ENCODE measurements around the gene ANKRD39. TPM values are rescaled to one million over a fixed set of nuclear protein-coding genes. Genes with fewer than 3 reads are reported as not detected.
A peak's percentile ranks its signal among the peaks of the same experiment; 100 is the strongest.

The ANKRD39 gene
- total and polyA plus RNA-seq, 2 of the 4 experiments (the other 2 are of a cell fraction) = 12.5 to 17.0 TPM

- no peak overlapping the region for H2BK120ac ChIP-seq (ENCODE audit: low read depth, low read length)
- H3K9ac ChIP-seq (ENCODE audit: low read depth, low read length) = no peak overlapping the region
- ATAC-seq (ENCODE audit: low read depth) (no peak), DNase-seq (no peak)
- no peaks in the 10 kb centered on the region for H3K36me3 ChIP-seq (ENCODE audit: control insufficient read depth, insufficient read depth, low read length)
- no peaks in the 10 kb centered on the region for H3K79me1 ChIP-seq (ENCODE audit: low read depth in 1 of 2, low read length in 2 of 2)
- no peak overlapping the region for H4K5ac ChIP-seq (ENCODE audit: low read depth, low read length)
- H2AK9ac ChIP-seq (replicated peaks; ENCODE audit: low read depth, low read length, poor library complexity) = no peak overlapping the region
- H2BK20ac ChIP-seq (ENCODE audit: low read depth, low read length) = no peak overlapping the region
- H3K9me3 ChIP-seq (ENCODE audit: control insufficient read depth, insufficient read depth, low read length) = no peaks in the 10 kb centered on the region
- H4K8ac ChIP-seq (ENCODE audit: low read depth in 2 of 2, low read length in 2 of 2) = no peak overlapping the region
- H3K4me3 ChIP-seq (ENCODE audit: insufficient read depth, low read depth, low read length) = no peak overlapping the region
- dilution Hi-C loops (cut with HindIII; ENCODE audit: low sequenced_read_pairs, unreplicated experiment) = no loop called here
- no peaks in the 10 kb centered on the region; the same call in 1 of the 2 replicates for H3K4me1 ChIP-seq (ENCODE audit: control insufficient read depth, insufficient read depth, low read length)
- TF ChIP-seq RFX5 (IDR thresholded peaks at IDR 0.05; ENCODE audit: low read depth, low read length) (no peak), RCOR1 (IDR thresholded peaks at IDR 0.05; ENCODE audit: insufficient replicate concordance, low read length) (no peak), MXI1 (IDR thresholded peaks at IDR 0.05; ENCODE audit: borderline replicate concordance, low read depth, low read length) (no peak), FOS (IDR thresholded peaks at IDR 0.05; ENCODE audit: low read depth, low read length) (no peak), MAZ (IDR thresholded peaks at IDR 0.05; ENCODE audit: borderline replicate concordance, low read depth, low read length) (no peak), MAFK (IDR thresholded peaks at IDR 0.05; ENCODE audit: low read depth, low read length) (no peak), RAD21 (IDR thresholded peaks at IDR 0.05; ENCODE audit: low read length) (no peak), NFE2L2 (IDR thresholded peaks at IDR 0.05; ENCODE audit: low read depth, low read length) (no peak), POLR2A (IDR thresholded peaks at IDR 0.05; ENCODE audit: low read depth, low read length) (no peak), ELK1 (IDR thresholded peaks at IDR 0.05; ENCODE audit: borderline replicate concordance, low read depth, low read length) (no peak), BHLHE40 (IDR thresholded peaks at IDR 0.05; ENCODE audit: low read depth, low read length) (no peak), USF2 (IDR thresholded peaks at IDR 0.05; ENCODE audit: low read depth, low read length) (no peak), SMC3 (IDR thresholded peaks at IDR 0.05; ENCODE audit: low read depth, low read length) (no peak)
- no peaks in the 10 kb centered on the region for H3K9me1 ChIP-seq (ENCODE audit: insufficient read depth, low read length)
- ChIA-PET POLR2A (ENCODE audit: unreplicated experiment) (no interaction called here), CTCF (no interaction called here)
- peaks cover 17% of the 10 kb centered on the region; the same call in 1 of the 2 replicates for H3K27me3 ChIP-seq (ENCODE audit: control insufficient read depth, insufficient read depth, low read length)
- H3K56ac ChIP-seq (ENCODE audit: extremely low read depth, insufficient read depth, low read length) = no peak overlapping the region
- H4K20me1 ChIP-seq (ENCODE audit: insufficient read depth, low read length) = no peaks in the 10 kb centered on the region
- H2AK5ac ChIP-seq (ENCODE audit: low read depth, low read length) = no peak overlapping the region; the same call in 1 of the 2 replicates
- H3K4me2 ChIP-seq (ENCODE audit: low read depth, low read length) = no peak overlapping the region
- no peak overlapping the region for H3K27ac ChIP-seq (ENCODE audit: insufficient read depth, low read length)
- H3K23ac ChIP-seq (ENCODE audit: low read depth, low read length) = no peak overlapping the region
- H2BK15ac ChIP-seq (ENCODE audit: low read depth, low read length) = no peak overlapping the region
- H3K14ac ChIP-seq (replicated peaks; ENCODE audit: low read depth, low read length) = no peak overlapping the region
- H2BK5ac ChIP-seq (ENCODE audit: low read depth, low read length, poor library complexity, severe bottlenecking) = no peak overlapping the region
- intact Hi-C loops (cut with micrococcal nuclease) = no loop called here
- no peak overlapping the region for H4K91ac ChIP-seq (ENCODE audit: insufficient read depth, low read depth, low read length)
- H3K18ac ChIP-seq (ENCODE audit: low read depth, low read length) = no peak overlapping the region
- 20% methylated on average over 1 of the region's 12 CpGs; no CpG with 5 or more reads in 1 of the 2 experiments for WGBS, 2 experiments (ENCODE audit: extremely low coverage in 2 of 2, insufficient read length in 1 of 2)
- in situ Hi-C loops (cut with MboI; ENCODE audit: low sequenced_read_pairs) = no loop called here
- no peak overlapping the region for H3K4ac ChIP-seq (ENCODE audit: low read depth, low read length)
- BruUV-seq (replicated peaks) = no TSS peak
- H2AFZ ChIP-seq (replicated peaks; ENCODE audit: low read length, poor library complexity) = peak overlapping the region; percentile 49
Observed at GRCh38 chr2:96882230-96882629, 24.4 kb upstream of the ANKRD39 start.

Data from IMR-90 (cell line).